Measurements from ENCODE around the gene GALNT2. TPM values are rescaled to one million over a fixed set of nuclear protein-coding genes. Genes with fewer than 3 reads are reported as not detected.
A peak's percentile ranks its signal among the peaks of the same experiment; 100 is the strongest.

The GALNT2 gene
- total and polyA plus RNA-seq, 9 of the 15 experiments (the other 6 are each of a cell fraction or from before 2014, with no cell fraction given): 1.6 to 106 (median 51.9) TPM

DNA sequence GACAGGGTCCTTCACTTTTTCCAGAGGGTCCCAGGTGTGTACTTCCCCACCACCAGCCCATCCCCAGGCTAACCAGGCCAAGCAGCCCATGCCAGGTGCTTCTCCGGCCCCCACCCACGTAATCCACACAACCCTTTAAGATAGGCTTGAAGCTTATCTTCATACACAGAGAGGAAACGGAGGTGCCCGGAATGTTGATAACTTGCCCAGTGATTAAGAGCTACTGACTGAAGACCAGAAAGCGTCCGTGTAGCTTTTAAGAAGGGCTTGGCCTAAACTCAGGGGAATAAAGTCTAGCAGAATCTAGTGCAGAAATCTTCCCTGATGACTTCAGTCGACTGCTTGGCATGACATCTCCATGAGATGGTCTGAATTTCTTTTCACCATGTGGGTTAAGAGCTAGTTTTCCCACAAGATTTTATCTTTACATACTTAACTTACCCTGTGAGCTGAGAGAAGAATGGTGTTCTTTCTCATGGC, 138.7 kb downstream of the GALNT2 start (continued):
- TF ChIP-seq ZNF79 (CRISPR knock-in tag; IDR thresholded peaks at IDR 0.05; ENCODE audit: low read depth) (peak; percentile 41; the same call in 1 of the 2 replicates), ELF4 (CRISPR knock-in tag; IDR thresholded peaks at IDR 0.05) (no peak), CBFA2T2 (conservative IDR thresholded peaks at IDR 0.05) (peak; percentile 97), ZNF75A (CRISPR knock-in tag; IDR thresholded peaks at IDR 0.05) (peak; percentile 87), HDAC3 (IDR thresholded peaks at IDR 0.05; ENCODE audit: borderline replicate concordance, partially characterized antibody) (peak; percentile 60), CBFA2T3 (IDR thresholded peaks at IDR 0.05) (peak; percentile 98), GATAD2A (IDR thresholded peaks at IDR 0.05) (peak; percentile 86), TEAD2 (tag; IDR thresholded peaks at IDR 0.05) (peak; percentile 83), HEY1 (CRISPR knock-in tag; IDR thresholded peaks at IDR 0.05; ENCODE audit: borderline replicate concordance) (0 out of 2 replicates have a peak, but pooled peaks have one; percentile 72), RCOR1 (IDR thresholded peaks at IDR 0.05; ENCODE audit: borderline replicate concordance in 1 of 2, low read depth in 2 of 2, low read length in 2 of 2) (peak; percentile 57 to 88; a peak in 3 of 4 replicates), FOXJ2 (tag; IDR thresholded peaks at IDR 0.05) (peak; percentile 61; the same call in 1 of the 2 replicates), SAFB2 (IDR thresholded peaks at IDR 0.05; ENCODE audit: borderline replicate concordance, low read depth, low read length, severe bottlenecking) (no peak), TRIM24 (IDR thresholded peaks at IDR 0.05) (peak; percentile 93), ZNF589 (CRISPR knock-in tag; IDR thresholded peaks at IDR 0.05; ENCODE audit: low read depth) (peak; percentile 61; the same call in 1 of the 2 replicates), POLR2AphosphoS5 (IDR thresholded peaks at IDR 0.05; ENCODE audit: control insufficient read depth, insufficient read depth, low read depth, low read length) (peak; percentile 97), ZNF224 (CRISPR knock-in tag; IDR thresholded peaks at IDR 0.05) (no peak), ZNF354B (CRISPR knock-in tag; IDR thresholded peaks at IDR 0.05) (no peak), ZNF77 (CRISPR knock-in tag; IDR thresholded peaks at IDR 0.05) (no peak), CTBP1 (IDR thresholded peaks at IDR 0.05; ENCODE audit: borderline replicate concordance) (peak; percentile 69), MEIS2 (IDR thresholded peaks at IDR 0.05; ENCODE audit: partially characterized antibody) (peak; percentile 65), ZNF324 (CRISPR knock-in tag; IDR thresholded peaks at IDR 0.05) (no peak), HLTF (IDR thresholded peaks at IDR 0.05) (no peak), GATAD2B (IDR thresholded peaks at IDR 0.05; ENCODE audit: borderline replicate concordance) (peak; percentile 78; the same call in 1 of the 2 replicates), ZSCAN29 (IDR thresholded peaks at IDR 0.05) (no peak), ZFP30 (CRISPR knock-in tag; IDR thresholded peaks at IDR 0.05; ENCODE audit: borderline replicate concordance) (no peak), DACH1 (IDR thresholded peaks at IDR 0.05; ENCODE audit: partially characterized antibody) (peak; percentile 14), MYNN (IDR thresholded peaks at IDR 0.05) (peak; percentile 80; the same call in 1 of the 2 replicates), MYNN (CRISPR knock-in tag; IDR thresholded peaks at IDR 0.05) (no peak), LCOR (CRISPR knock-in tag; IDR thresholded peaks at IDR 0.05) (peak; percentile 72), TAF1 (IDR thresholded peaks at IDR 0.05; ENCODE audit: control insufficient read depth, extremely low read depth, insufficient read depth, low read length, severe bottlenecking) (peak; percentile 29)
- TF ChIP-seq, protein P1, sequence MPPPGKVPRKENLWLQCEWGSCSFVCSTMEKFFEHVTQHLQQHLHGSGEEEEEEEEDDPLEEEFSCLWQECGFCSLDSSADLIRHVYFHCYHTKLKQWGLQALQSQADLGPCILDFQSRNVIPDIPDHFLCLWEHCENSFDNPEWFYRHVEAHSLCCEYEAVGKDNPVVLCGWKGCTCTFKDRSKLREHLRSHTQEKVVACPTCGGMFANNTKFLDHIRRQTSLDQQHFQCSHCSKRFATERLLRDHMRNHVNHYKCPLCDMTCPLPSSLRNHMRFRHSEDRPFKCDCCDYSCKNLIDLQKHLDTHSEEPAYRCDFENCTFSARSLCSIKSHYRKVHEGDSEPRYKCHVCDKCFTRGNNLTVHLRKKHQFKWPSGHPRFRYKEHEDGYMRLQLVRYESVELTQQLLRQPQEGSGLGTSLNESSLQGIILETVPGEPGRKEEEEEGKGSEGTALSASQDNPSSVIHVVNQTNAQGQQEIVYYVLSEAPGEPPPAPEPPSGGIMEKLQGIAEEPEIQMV (tag; conservative IDR thresholded peaks at IDR 0.05; ENCODE audit: low read depth): no peak
- TF ChIP-seq, protein P2, sequence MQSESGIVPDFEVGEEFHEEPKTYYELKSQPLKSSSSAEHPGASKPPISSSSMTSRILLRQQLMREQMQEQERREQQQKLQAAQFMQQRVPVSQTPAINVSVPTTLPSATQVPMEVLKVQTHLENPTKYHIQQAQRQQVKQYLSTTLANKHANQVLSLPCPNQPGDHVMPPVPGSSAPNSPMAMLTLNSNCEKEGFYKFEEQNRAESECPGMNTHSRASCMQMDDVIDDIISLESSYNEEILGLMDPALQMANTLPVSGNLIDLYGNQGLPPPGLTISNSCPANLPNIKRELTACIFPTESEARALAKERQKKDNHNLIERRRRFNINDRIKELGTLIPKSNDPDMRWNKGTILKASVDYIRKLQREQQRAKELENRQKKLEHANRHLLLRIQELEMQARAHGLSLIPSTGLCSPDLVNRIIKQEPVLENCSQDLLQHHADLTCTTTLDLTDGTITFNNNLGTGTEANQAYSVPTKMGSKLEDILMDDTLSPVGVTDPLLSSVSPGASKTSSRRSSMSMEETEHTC (IDR thresholded peaks at IDR 0.05): peak; percentile 67; the same call in 1 of the 2 replicates

Measured in K562 (cell line).